Mesenchymal stem cell (in vitro differentiated cells and primary cell): ENCODE data around the gene SCYL1.
"Not testable (repeated sequence)": the region's sequence is repeated elsewhere in the genome, so short reads cannot be mapped to it uniquely, and the experiment has no call there.

Source experiments
- DNase-seq: peaks from one replicate; pipeline ENCODE4 v3.0.0-alpha.2; 2013
- H2AFZ ChIP-seq: one replicate; pipeline ENCODE4 v1.6.1; 2013; ENCODE audit warnings: low read depth, mild to moderate bottlenecking, control low read depth, inconsistent platforms, low read length, moderate library complexity
- H2AK5ac ChIP-seq: 2 replicates; pipeline ENCODE4 v1.6.1; 2013; ENCODE audit warnings: low read length, moderate library complexity, mild to moderate bottlenecking, inconsistent platforms; ENCODE audit not compliant: severe bottlenecking
- H2BK120ac ChIP-seq: one replicate; pipeline ENCODE4 v1.6.1; 2013; ENCODE audit warnings: low read depth, mild to moderate bottlenecking, inconsistent platforms, low read length, moderate library complexity
- H2BK12ac ChIP-seq, 2 experiments: one replicate each; pipeline ENCODE4 v1.6.1; 2013; ENCODE audit warnings: inconsistent platforms in 2 of 2, low read length in 2 of 2, mild to moderate bottlenecking in 2 of 2, moderate library complexity in 2 of 2, control low read depth in 1 of 2
- H2BK15ac ChIP-seq: one replicate; pipeline ENCODE4 v1.6.1; 2013; ENCODE audit warnings: mild to moderate bottlenecking, low read depth, inconsistent platforms; ENCODE audit not compliant: poor library complexity, severe bottlenecking
- H2BK5ac ChIP-seq: 2 replicates; pipeline ENCODE4 v1.6.1; 2013; ENCODE audit warnings: low read depth, mild to moderate bottlenecking, low read length, control low read depth, inconsistent platforms; ENCODE audit not compliant: poor library complexity, severe bottlenecking
- H3K14ac ChIP-seq, 2 experiments: one replicate each; pipeline ENCODE4 v1.6.1; 2013; ENCODE audit warnings: inconsistent platforms in 2 of 2, low read length in 2 of 2, control low read depth in 1 of 2, mild to moderate bottlenecking in 1 of 2, moderate library complexity in 1 of 2
- H3K18ac ChIP-seq, 2 experiments: one replicate each; pipeline ENCODE4 v1.6.1; 2013; ENCODE audit warnings: inconsistent platforms in 2 of 2, low read length in 2 of 2, control low read depth in 1 of 2, low read depth in 1 of 2, mild to moderate bottlenecking in 1 of 2
- H3K23ac ChIP-seq, 2 experiments: one replicate each; pipeline ENCODE4 v1.6.1; 2013; ENCODE audit warnings: inconsistent platforms in 2 of 2, low read length in 2 of 2, mild to moderate bottlenecking in 2 of 2, moderate library complexity in 2 of 2, control low read depth in 1 of 2
- H3K27ac ChIP-seq: 2 replicates; pipeline ENCODE4 v1.5.1; 2013; ENCODE audit warnings: mild to moderate bottlenecking, moderate library complexity, low read length, control low read depth, inconsistent platforms; ENCODE audit not compliant: poor library complexity, severe bottlenecking
- H3K27me3 ChIP-seq, 2 experiments: 2 replicates each; pipeline versions ENCODE4 v1.6.1 to v1.7.0; 2013; ENCODE audit warnings: low read length in 2 of 2, mild to moderate bottlenecking in 2 of 2, moderate library complexity in 2 of 2, control low read depth in 1 of 2, inconsistent platforms in 1 of 2; ENCODE audit not compliant: control insufficient read depth in 1 of 2, insufficient read depth in 1 of 2
- H3K36me3 ChIP-seq, 2 experiments: 2 replicates each; pipeline versions ENCODE4 v1.6.1 to v1.7.0; 2013; ENCODE audit warnings: low read length in 2 of 2, control low read depth in 1 of 2, inconsistent platforms in 1 of 2, low read depth in 1 of 2, mild to moderate bottlenecking in 1 of 2; ENCODE audit not compliant: insufficient read depth in 2 of 2, control insufficient read depth in 1 of 2
- H3K4ac ChIP-seq, 2 experiments: one replicate each; pipeline ENCODE4 v1.6.1; 2013; ENCODE audit warnings: inconsistent platforms in 2 of 2, low read length in 2 of 2, mild to moderate bottlenecking in 2 of 2, moderate library complexity in 2 of 2, control low read depth in 1 of 2, low read depth in 1 of 2
- H3K4me1 ChIP-seq: 2 replicates; pipeline ENCODE4 v1.6.1; 2013; ENCODE audit warnings: low read depth, low read length, control low read depth; ENCODE audit not compliant: control insufficient read depth, insufficient read depth
- H3K4me2 ChIP-seq: 2 replicates; pipeline ENCODE4 v1.6.1; 2013; ENCODE audit warnings: low read length, mild to moderate bottlenecking, inconsistent platforms; ENCODE audit not compliant: poor library complexity, severe bottlenecking
- H3K4me3 ChIP-seq, 2 experiments: 2 replicates each; pipeline versions ENCODE4 v1.5.1 to v1.7.0; 2013; ENCODE audit warnings: low read length in 2 of 2, mild to moderate bottlenecking in 2 of 2, control low read depth in 1 of 2, low read depth in 1 of 2; ENCODE audit not compliant: insufficient read depth in 1 of 2
- H3K79me1 ChIP-seq: replicated peaks from 2 replicates; pipeline ENCODE4 v1.6.1; 2013; ENCODE audit warnings: mild to moderate bottlenecking, control low read depth, low read length, inconsistent platforms; ENCODE audit not compliant: poor library complexity, severe bottlenecking
- H3K9ac ChIP-seq: 2 replicates; pipeline ENCODE4 v1.7.0; 2013; ENCODE audit warnings: mild to moderate bottlenecking, low read length, moderate library complexity
- H3K9me3 ChIP-seq: 2 replicates; pipeline ENCODE4 v1.7.0; 2013; ENCODE audit warnings: mild to moderate bottlenecking, low read length; ENCODE audit not compliant: control insufficient read depth
- H4K8ac ChIP-seq: one replicate; pipeline ENCODE4 v1.6.1; 2013; ENCODE audit warnings: inconsistent platforms, mild to moderate bottlenecking, low read length, moderate library complexity
- H4K91ac ChIP-seq: one replicate; pipeline ENCODE4 v1.6.1; 2013; ENCODE audit warnings: mild to moderate bottlenecking, low read length, inconsistent platforms
- WGBS: methylation state at CpG from one replicate; pipeline ENCODE4 v1.1.7; 2013; ENCODE audit warnings: mixed read lengths; 5-methylcytosine and 5-hydroxymethylcytosine counted together

SCYL1 gene

DNA sequence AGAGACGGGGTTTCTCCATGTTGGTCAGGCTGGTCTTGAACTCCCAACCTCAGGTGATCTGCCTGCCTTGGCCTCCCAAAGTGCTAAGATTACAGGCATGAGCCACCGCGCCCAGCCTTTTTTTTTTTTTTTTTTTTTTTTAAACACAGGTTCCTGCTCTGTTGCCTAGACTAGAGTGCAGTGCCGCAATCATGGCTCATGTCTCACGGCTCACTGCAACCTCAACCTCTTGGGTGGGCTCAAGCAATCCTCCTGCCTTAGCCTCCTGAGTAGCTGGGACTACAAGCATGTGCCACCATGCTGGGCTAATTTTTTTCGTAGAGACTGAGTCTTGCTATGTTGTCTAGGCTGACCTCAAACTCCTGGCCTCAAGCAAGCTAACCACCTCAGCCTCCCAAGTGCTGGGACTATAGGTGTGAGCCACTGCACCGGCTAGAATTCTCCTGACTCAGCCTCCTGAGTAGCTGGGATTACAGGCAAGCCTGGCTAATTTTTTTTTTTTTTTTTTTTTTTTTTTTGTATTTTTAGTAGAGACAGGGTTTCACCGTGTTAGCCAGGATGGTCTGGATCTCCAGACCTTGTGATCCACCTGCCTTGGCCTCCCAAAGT, 5.8 kb upstream of the SCYL1 start:
- H3K27me3 ChIP-seq, DNase-seq, H2BK15ac ChIP-seq, H4K91ac ChIP-seq, H2BK120ac ChIP-seq, H3K18ac ChIP-seq, H2AK5ac ChIP-seq, H4K8ac ChIP-seq, H3K9ac ChIP-seq, H3K27ac ChIP-seq, H2BK5ac ChIP-seq, H3K4me3 ChIP-seq, H3K36me3 ChIP-seq, H3K14ac ChIP-seq, H3K4me2 ChIP-seq, H3K23ac ChIP-seq, H3K79me1 ChIP-seq, H3K9me3 ChIP-seq, H2BK12ac ChIP-seq, H3K4ac ChIP-seq, H2AFZ ChIP-seq: not testable (repeated sequence)
- WGBS = 93% methylated on average over 8 of the region's 8 CpGs
- H3K4me1 ChIP-seq = peaks cover 12% of the 10 kb centered on the region

DNA sequence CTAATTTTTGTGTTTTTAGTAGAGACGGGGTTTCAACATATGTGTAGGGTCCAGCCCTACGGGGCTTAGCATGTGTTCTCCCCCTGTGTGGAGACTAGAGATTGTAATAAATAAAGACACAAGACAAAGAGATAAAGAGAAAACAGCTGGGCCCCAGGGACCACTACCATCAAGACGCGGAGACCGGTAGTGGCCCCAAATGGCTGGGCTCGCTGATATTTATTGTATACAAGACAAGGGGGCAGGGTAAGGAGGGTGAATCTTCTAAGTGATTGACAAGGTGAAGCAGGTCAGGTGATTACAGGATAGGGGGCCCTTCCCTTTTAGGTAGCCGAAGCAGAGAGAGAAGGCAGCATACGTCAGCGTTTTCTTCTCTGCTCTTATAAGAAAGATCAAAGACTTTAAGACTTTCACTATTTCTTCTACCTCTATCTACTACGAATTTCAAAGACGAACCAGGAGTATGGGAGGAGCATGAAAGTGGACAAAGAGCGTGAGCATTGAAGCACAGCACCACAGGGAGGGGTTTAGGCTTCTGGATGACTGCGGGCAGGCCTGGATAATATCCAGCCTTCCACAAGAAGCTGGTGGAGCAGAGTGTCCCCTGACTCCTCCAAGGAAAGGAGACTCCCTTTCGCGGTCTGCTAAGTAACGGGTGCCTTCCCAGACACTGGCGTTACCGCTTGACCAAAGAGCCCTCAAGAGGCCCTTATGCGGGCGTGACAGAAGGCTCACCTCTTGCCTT, 2.9 kb upstream of the SCYL1 start:
- peak; percentile 86 for DNase-seq
- H3K14ac ChIP-seq, H4K91ac ChIP-seq, H2BK12ac ChIP-seq, H2AFZ ChIP-seq, H3K27me3 ChIP-seq, H3K79me1 ChIP-seq, H2BK120ac ChIP-seq, H4K8ac ChIP-seq, H2BK15ac ChIP-seq, H3K4ac ChIP-seq, H3K4me3 ChIP-seq, H3K23ac ChIP-seq, H3K9ac ChIP-seq, H3K9me3 ChIP-seq, H2BK5ac ChIP-seq, H3K4me2 ChIP-seq, H3K18ac ChIP-seq: not testable (repeated sequence)
- H3K27ac ChIP-seq = peak overlapping the region; percentile 73
- H2AK5ac ChIP-seq = peak overlapping the region; percentile 35
- H3K36me3 ChIP-seq = peaks cover 8 to 12% of the 10 kb centered on the region in 2 experiments
- 37% methylated on average over 13 of the region's 20 CpGs for WGBS
- H3K4me1 ChIP-seq = peaks cover 33% of the 10 kb centered on the region

DNA sequence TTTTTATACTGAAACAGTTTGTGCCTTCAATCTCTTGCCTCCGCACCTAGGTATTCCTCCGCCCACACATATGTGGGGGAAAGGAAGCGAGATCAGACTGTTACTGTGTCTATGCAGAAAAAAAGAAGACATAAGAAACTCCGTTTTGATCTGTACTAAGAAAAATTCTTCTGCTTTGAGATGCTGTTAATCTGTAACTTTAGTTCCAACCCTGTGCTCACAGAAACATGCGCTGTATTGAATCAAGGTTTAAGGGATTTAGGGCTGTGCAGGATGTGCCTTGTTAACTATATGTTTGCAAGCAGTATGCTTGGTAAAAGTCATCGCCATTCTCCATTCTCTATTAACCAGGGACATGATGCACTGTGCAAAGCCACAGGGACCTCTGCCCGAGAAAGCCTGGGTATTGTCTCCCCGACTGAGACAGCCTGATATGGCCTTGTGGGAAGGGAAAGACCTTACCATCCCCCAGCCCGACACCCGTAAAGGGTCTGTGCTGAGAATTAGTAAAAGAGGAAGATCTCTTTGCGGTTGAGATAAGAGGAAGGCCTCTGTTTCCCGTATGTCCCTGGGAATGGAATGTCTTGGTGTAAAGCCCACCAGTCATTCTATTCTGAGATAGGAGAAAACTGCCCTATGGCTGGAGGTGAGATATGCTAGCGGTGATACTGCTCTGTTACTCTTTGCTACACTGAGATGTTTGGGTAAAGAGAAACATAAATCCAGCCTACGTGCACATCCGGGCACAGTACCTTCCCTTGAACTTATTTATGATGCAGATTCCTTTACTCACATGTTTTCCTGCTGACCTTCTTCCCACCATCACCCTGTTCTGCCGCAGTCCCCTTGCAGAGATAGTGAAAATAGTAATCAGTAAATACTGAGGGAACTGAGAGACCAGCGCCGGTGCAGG, 1.9 kb upstream of the SCYL1 start:
- H3K4me1 ChIP-seq = peaks cover 34% of the 10 kb centered on the region

DNA sequence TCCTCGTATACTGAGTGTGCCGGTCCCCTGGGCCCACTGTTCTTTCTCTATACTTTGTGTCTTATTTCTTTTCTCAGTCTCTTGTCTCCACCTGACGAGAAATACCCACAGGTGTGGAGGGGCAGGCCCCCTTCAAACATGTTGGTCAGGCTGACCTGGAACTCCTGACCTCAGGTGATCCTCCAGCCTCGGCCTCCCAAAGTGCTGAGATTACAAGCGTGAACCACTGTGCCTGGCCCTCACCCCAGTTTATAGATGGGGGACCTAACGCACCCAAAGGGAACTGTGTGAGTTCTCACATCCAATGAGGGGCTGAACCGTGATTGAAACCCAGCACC, 1.3 kb upstream of the SCYL1 start:
- H4K91ac ChIP-seq, H3K14ac ChIP-seq, H2BK5ac ChIP-seq, DNase-seq, H3K4me2 ChIP-seq, H3K4ac ChIP-seq, H2AFZ ChIP-seq, H2BK120ac ChIP-seq, H3K23ac ChIP-seq, H4K8ac ChIP-seq, H3K9me3 ChIP-seq, H3K27me3 ChIP-seq, H3K4me3 ChIP-seq, H2BK15ac ChIP-seq: not testable (repeated sequence)
- H3K79me1 ChIP-seq = peaks cover 11% of the 10 kb centered on the region
- peaks cover 22 to 23% of the 10 kb centered on the region in 2 experiments for H3K36me3 ChIP-seq
- WGBS = 88% methylated on average over 7 of the region's 7 CpGs
- H3K27ac ChIP-seq = peak overlapping the region; percentile 80
- H2BK12ac ChIP-seq = peak overlapping the region in 1 of 2 experiments; percentile 95
- peak overlapping the region; percentile 81 for H3K9ac ChIP-seq
- peak overlapping the region in 1 of 2 experiments; percentile 94 for H3K18ac ChIP-seq
- peaks cover 34% of the 10 kb centered on the region for H3K4me1 ChIP-seq
- H2AK5ac ChIP-seq = peak overlapping the region; percentile 4

More for the DNA sequence above, 1.9 kb upstream of the SCYL1 start:
- peak overlapping the region; percentile 80 for H3K27ac ChIP-seq
- H3K23ac ChIP-seq, H3K9me3 ChIP-seq, H3K9ac ChIP-seq, H2AK5ac ChIP-seq, H3K14ac ChIP-seq, H3K4ac ChIP-seq, H2BK15ac ChIP-seq, H4K91ac ChIP-seq, H2AFZ ChIP-seq, H4K8ac ChIP-seq, H3K27me3 ChIP-seq, H2BK12ac ChIP-seq, H3K4me3 ChIP-seq, H2BK5ac ChIP-seq, H3K18ac ChIP-seq, H2BK120ac ChIP-seq: not testable (repeated sequence)
- H3K79me1 ChIP-seq = peaks cover 11% of the 10 kb centered on the region
- peaks cover 17 to 18% of the 10 kb centered on the region in 2 experiments for H3K36me3 ChIP-seq
- WGBS = 57% methylated on average over 15 of the region's 18 CpGs
- DNase-seq = peak; percentile 62
- H3K4me2 ChIP-seq = peak overlapping the region; percentile 56
